Loucy (cell line): ENCODE data around the gene ZNRF3.

ENCODE experiments used
- CTCF ChIP-seq: fragments of 200-600 bp; sonication (generic); conservative IDR thresholded peaks from 2 replicates; pipeline ENCODE4 v1.5.1; 2014; ENCODE audit warnings: mild to moderate bottlenecking, antibody characterized with exemption, low read length
- EZH2phosphoT487 ChIP-seq: fragments of 200-600 bp; IDR thresholded peaks from 2 replicates; pipeline ENCODE4 v1.6.1; 2018; ENCODE audit warnings: antibody characterized with exemption, mild to moderate bottlenecking, moderate library complexity, borderline replicate concordance

- TF ChIP-seq CTCF (no peak), EZH2phosphoT487 (no peak)
Measured at GRCh38 chr22:29056472-29056871, 173.1 kb downstream of the ZNRF3 start.
